Measurements from ENCODE around the gene GAGE12D.
"Not testable (repeated sequence)": the region's sequence is repeated elsewhere in the genome, so short reads cannot be mapped to it uniquely, and the experiment has no call there.

GAGE12D gene, protein sequence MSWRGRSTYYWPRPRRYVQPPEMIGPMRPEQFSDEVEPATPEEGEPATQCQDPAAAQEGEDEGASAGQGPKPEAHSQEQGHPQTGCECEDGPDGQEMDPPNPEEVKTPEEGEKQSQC

DNA sequence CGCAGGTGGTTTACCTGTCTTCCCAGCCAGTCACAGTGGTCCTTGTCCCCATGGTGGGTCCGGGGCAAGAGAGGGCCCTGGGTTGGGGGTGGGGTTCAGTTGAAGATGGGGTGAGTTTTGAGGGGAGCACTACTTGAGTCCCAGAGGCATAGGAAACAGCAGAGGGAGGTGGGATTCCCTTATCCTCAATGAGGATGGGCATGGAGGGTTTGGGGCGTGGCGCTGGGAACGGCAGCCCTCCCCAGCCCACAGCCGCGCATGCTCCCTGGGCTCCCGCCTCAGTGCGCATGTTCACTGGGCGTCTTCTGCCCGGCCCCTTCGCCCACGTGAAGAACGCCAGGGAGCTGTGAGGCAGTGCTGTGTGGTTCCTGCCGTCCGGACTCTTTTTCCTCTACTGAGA is at the start of gene GAGE12D:
GAGE12D (plus strand) TSS at position 301 of the 400 bp plus-strand sequence. CDS start 1,155 bp downstream, outside the sequence.
- DNase-seq (ENCODE audit: low read depth, low spot score); POLR2A ChIA-PET; H3K4me3 ChIP-seq (ENCODE audit: low read depth, low read length); CTCF ChIA-PET: not testable (repeated sequence)

DNA sequence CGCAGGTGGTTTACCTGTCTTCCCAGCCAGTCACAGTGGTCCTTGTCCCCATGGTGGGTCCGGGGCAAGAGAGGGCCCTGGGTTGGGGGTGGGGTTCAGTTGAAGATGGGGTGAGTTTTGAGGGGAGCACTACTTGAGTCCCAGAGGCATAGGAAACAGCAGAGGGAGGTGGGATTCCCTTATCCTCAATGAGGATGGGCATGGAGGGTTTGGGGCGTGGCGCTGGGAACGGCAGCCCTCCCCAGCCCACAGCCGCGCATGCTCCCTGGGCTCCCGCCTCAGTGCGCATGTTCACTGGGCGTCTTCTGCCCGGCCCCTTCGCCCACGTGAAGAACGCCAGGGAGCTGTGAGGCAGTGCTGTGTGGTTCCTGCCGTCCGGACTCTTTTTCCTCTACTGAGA is 9.7 kb upstream of the GAGE12D start, which contains the start of gene GAGE12C:
GAGE12C (plus strand) TSS at position 301 of the 400 bp plus-strand sequence. CDS start 1,155 bp downstream, outside the sequence.
- H3K4me3 ChIP-seq (ENCODE audit: low read depth, low read length); POLR2A ChIA-PET; DNase-seq (ENCODE audit: low read depth, low spot score); CTCF ChIA-PET: not testable (repeated sequence)

GRCh38 chrX:49550989-49551388 is 9.5 kb downstream of the GAGE12D start, which contains the start of gene GAGE12E:
TSS of gene GAGE12E (plus strand) at chrX:49551289. CDS start at chrX:49552444, 1,155 bp downstream.
- CTCF ChIA-PET; DNase-seq (ENCODE audit: low read depth, low spot score); POLR2A ChIA-PET; H3K4me3 ChIP-seq (ENCODE audit: low read depth, low read length): not testable (repeated sequence)

DNA sequence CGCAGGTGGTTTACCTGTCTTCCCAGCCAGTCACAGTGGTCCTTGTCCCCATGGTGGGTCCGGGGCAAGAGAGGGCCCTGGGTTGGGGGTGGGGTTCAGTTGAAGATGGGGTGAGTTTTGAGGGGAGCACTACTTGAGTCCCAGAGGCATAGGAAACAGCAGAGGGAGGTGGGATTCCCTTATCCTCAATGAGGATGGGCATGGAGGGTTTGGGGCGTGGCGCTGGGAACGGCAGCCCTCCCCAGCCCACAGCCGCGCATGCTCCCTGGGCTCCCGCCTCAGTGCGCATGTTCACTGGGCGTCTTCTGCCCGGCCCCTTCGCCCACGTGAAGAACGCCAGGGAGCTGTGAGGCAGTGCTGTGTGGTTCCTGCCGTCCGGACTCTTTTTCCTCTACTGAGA is 19.0 kb downstream of the GAGE12D start, which contains the start of gene GAGE12F:
GAGE12F (plus strand) TSS at position 301 of the 400 bp plus-strand sequence. CDS start 1,155 bp downstream, outside the sequence.
- POLR2A ChIA-PET; DNase-seq (ENCODE audit: low read depth, low spot score); H3K4me3 ChIP-seq (ENCODE audit: low read depth, low read length); CTCF ChIA-PET: not testable (repeated sequence)

GRCh38 chrX:49568728-49569127 is 27.2 kb downstream of the GAGE12D start:
- DNase-seq (ENCODE audit: low read depth, low spot score); POLR2A ChIA-PET; H3K4me3 ChIP-seq (ENCODE audit: low read depth, low read length); CTCF ChIA-PET: not testable (repeated sequence)

DNA sequence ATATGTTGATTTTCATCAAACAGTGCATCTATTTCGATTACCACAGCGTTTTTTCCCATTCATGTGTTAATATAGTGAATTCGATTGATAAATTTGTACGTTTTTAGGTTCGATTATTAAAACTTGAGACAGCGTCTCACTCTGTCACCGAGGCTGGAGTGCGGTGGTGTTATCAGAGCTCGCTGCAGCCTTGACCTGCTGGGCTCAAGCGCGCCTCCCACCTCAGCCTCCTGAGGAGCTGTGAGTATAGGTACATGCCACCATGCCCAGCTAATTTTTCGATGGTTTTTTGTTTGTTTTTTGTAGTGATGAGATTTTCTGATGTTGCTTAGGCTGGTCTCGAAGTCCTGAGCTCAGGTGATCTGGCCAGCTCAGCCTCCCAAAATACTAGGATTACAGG is 27.6 kb downstream of the GAGE12D start:
- DNase-seq (ENCODE audit: low read depth, low spot score); CTCF ChIA-PET; H3K4me3 ChIP-seq (ENCODE audit: low read depth, low read length); POLR2A ChIA-PET: not testable (repeated sequence)

- DNase-seq (ENCODE audit: low read depth, low spot score); POLR2A ChIA-PET; H3K4me3 ChIP-seq (ENCODE audit: low read depth, low read length); CTCF ChIA-PET: not testable (repeated sequence)
These were observed 28.6 kb downstream of the GAGE12D start, which contains the start of gene GAGE12G for GRCh38 chrX:49570100-49570499. TSS of gene GAGE12G (plus strand) at chrX:49570400. CDS start at chrX:49571555, 1,155 bp downstream.

GRCh38 chrX:49579649-49580048 is 38.1 kb downstream of the GAGE12D start, which contains the start of gene GAGE12H:
TSS of gene GAGE12H (plus strand) at chrX:49579949. CDS start at chrX:49581104, 1,155 bp downstream.
- H3K4me3 ChIP-seq (ENCODE audit: low read depth, low read length); CTCF ChIA-PET; DNase-seq (ENCODE audit: low read depth, low spot score); POLR2A ChIA-PET: not testable (repeated sequence)

- H3K4me3 ChIP-seq (ENCODE audit: low read depth, low read length); DNase-seq (ENCODE audit: low read depth, low spot score); POLR2A ChIA-PET; CTCF ChIA-PET: not testable (repeated sequence)
These were observed 47.7 kb downstream of the GAGE12D start, which contains the start of gene GAGE2A for GRCh38 chrX:49589196-49589595. TSS of gene GAGE2A (plus strand) at chrX:49589496. CDS start at chrX:49590651, 1,155 bp downstream.

DNA sequence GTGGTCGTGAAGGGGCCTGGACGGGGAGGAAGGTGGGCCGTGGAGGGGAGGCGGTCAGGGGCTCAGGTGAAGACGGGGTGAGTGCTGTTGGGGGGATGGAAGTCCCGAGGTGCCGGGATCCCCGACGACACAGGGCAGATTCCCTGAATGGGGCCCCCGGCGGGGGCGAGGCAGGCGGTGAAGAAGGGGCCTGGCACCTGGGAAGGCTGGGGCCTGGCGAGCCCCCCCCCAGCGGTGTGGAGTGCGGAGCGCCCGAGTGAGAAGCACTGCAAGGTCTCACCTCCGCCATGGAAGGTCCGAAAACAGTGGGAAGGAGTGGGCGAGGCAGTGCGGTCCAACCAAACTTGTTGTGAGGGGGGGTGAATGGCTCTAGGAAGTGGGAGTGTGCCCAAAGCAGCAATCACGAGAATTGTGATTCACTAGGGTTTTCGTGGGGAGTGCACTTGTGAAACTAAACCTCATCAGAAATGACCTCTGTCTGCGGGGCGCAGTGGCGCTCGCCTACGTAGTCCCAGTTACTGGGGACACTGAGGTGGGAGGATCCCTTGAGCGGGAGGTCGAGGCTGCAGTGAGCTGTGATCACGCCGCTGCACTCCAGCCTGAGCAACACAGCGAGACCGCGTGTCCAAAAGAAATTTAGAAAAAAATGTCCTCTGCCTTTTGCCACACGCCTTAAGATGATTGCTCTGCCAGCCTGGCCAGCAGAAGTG is 48.4 kb downstream of the GAGE12D start:
- DNase-seq (ENCODE audit: low read depth, low spot score); H3K4me3 ChIP-seq (ENCODE audit: low read depth, low read length); POLR2A ChIA-PET; CTCF ChIA-PET: not testable (repeated sequence)

GRCh38 chrX:49590488-49590887 is 49.0 kb downstream of the GAGE12D start:
- CTCF ChIA-PET; DNase-seq (ENCODE audit: low read depth, low spot score); H3K4me3 ChIP-seq (ENCODE audit: low read depth, low read length); POLR2A ChIA-PET: not testable (repeated sequence)
